GM12875 (cell line): ENCODE data around the gene SPSB2.
"Not testable (repeated sequence)": the region's sequence is repeated elsewhere in the genome, so short reads cannot be mapped to it uniquely, and the experiment has no call there.

Experiments used
- H3K4me3 ChIP-seq: one replicate; pipeline ENCODE4 v1.5.1; 2011; ENCODE audit warnings: low read depth, low read length, control low read depth
- TF ChIP-seq, protein P1 (sequence below): IDR thresholded peaks from 2 replicates; pipeline ENCODE4 v1.5.1; 2011; ENCODE audit warnings: low read depth, mild to moderate bottlenecking, control low read depth, inconsistent platforms, low read length, moderate library complexity, borderline replicate concordance; ENCODE audit not compliant: insufficient read depth

SPSB2 gene

GRCh38 chr12:6866163-6866919 lies 6.8 kb downstream of the SPSB2 start:
- peak overlapping the region; percentile 99 for H3K4me3 ChIP-seq
- TF ChIP-seq, protein P1, sequence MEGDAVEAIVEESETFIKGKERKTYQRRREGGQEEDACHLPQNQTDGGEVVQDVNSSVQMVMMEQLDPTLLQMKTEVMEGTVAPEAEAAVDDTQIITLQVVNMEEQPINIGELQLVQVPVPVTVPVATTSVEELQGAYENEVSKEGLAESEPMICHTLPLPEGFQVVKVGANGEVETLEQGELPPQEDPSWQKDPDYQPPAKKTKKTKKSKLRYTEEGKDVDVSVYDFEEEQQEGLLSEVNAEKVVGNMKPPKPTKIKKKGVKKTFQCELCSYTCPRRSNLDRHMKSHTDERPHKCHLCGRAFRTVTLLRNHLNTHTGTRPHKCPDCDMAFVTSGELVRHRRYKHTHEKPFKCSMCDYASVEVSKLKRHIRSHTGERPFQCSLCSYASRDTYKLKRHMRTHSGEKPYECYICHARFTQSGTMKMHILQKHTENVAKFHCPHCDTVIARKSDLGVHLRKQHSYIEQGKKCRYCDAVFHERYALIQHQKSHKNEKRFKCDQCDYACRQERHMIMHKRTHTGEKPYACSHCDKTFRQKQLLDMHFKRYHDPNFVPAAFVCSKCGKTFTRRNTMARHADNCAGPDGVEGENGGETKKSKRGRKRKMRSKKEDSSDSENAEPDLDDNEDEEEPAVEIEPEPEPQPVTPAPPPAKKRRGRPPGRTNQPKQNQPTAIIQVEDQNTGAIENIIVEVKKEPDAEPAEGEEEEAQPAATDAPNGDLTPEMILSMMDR, result no peak

- H3K4me3 ChIP-seq, result not testable (repeated sequence)
Measured at GRCh38 chr12:6865307-6865706, 7.8 kb downstream of the SPSB2 start.

GRCh38 chr12:6863586-6864321 lies 9.3 kb downstream of the SPSB2 start:
- TF ChIP-seq, protein P1, result no peak
- no peak overlapping the region for H3K4me3 ChIP-seq

DNA sequence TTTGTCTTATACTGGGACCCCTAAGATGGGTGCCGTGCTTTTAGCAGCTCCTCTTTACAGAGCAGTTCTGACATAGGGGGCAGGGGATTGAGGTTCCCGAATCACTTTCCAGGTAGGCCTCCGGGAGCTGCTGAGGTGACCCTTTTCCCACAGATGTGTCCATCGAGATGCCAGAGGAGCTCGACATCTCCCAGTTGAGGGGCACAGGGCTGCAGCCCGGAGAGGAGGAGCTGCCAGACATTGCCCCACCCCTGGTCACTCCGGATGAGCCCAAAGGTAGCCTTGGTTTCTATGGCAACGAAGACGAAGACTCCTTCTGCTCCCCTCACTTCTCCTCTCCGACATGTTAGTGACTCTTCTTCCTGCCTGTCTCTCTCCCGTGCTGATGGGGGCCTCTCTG lies 10.1 kb downstream of the SPSB2 start:
- no peak overlapping the region for H3K4me3 ChIP-seq
- TF ChIP-seq, protein P1, result no peak

- TF ChIP-seq, protein P1, result no peak
- H3K4me3 ChIP-seq, result no peak overlapping the region
Measured at GRCh38 chr12:6861391-6861790, 11.7 kb downstream of the SPSB2 start.

DNA sequence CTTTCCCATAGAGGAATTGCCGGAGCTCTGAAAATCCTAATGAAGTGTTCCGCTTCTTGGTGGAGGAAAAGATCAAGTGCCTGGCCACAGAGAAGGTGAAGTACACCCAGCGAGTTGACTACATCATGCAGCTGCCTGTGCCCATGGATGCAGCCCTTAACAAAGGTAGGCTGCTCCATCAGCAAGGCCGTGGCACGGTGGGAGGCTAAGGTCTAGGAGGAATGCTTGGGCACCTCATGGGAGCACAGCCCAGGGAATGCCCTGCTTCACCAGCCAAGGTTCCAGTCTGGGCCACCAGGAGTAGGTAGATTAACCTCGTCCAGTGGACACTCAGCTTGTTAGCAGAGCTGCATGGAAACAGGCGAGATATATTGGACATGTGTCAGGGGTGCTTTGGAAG lies 12.2 kb downstream of the SPSB2 start:
- TF ChIP-seq, protein P1, result no peak

DNA sequence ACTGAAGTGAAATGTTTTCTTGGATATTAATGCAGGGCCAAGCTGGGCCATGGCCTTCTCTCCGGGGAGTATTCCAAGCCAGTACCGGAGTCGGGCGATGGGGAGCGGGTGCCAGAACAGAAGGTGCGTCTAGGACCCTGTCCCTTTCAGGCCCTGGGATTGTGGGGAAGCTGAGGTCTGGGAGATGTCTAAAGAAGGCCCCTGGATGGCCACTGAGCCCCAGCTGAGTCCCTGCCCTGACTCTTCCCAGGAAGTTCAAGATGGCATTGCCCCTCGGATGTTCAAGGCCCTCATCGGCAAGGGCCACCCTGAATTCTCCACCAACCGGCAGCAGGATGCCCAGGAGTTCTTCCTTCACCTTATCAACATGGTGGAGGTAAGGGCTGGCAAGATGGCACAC lies 13.0 kb downstream of the SPSB2 start:
- TF ChIP-seq, protein P1, result no peak

More for the DNA sequence above, 12.2 kb downstream of the SPSB2 start:
- H3K4me3 ChIP-seq, result no peak overlapping the region

More for the DNA sequence above, 13.0 kb downstream of the SPSB2 start:
- no peak overlapping the region for H3K4me3 ChIP-seq
